Measurements from ENCODE around the gene ATP5F1A.
"Not testable (repeated sequence)": the region's sequence is repeated elsewhere in the genome, so short reads cannot be mapped to it uniquely, and the experiment has no call there.

Gene ATP5F1A

GRCh38 chr18:46048641-46049040, 49.5 kb downstream of the ATP5F1A start:
- no peak for DNase-seq (ENCODE audit: low read depth in 2 of 3, low spot score in 1 of 3)

- DNase-seq (ENCODE audit: low read depth in 2 of 3, low spot score in 1 of 3) = not testable (repeated sequence)
Measured at GRCh38 chr18:46047369-46047768, 50.7 kb downstream of the ATP5F1A start.

GRCh38 chr18:46046688-46047087, 51.4 kb downstream of the ATP5F1A start:
- no peak for DNase-seq (ENCODE audit: low read depth in 2 of 3, low spot score in 1 of 3)

DNA sequence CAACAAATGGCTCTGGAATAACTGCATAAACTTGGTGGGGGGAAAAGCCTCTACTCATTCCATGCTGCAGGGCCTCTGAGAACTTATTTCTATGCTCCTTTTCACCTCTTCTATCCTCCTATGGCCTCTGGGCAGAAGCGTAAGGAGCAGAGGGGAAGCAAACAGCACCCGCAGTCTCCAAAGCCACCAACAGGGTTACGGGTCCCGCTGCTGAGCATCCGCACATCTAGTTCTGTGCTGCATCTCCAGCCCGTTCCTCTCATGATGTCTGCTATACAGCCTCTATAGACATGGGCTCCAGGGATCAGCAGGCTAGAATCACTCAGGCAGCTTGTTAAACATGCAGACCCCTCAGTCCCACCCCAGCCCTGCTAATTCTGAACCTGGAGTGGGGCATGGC, 52.0 kb downstream of the ATP5F1A start:
- no peak for DNase-seq (ENCODE audit: low read depth in 2 of 3, low spot score in 1 of 3)

GRCh38 chr18:46042571-46043123, 55.4 kb downstream of the ATP5F1A start:
- DNase-seq (ENCODE audit: low read depth in 2 of 3, low spot score in 1 of 3) = peak in 1 of 3 donors; percentile 13

- no peak for DNase-seq (ENCODE audit: low read depth in 2 of 3, low spot score in 1 of 3)
Measured at GRCh38 chr18:46040747-46041104, 57.4 kb downstream of the ATP5F1A start.

DNA sequence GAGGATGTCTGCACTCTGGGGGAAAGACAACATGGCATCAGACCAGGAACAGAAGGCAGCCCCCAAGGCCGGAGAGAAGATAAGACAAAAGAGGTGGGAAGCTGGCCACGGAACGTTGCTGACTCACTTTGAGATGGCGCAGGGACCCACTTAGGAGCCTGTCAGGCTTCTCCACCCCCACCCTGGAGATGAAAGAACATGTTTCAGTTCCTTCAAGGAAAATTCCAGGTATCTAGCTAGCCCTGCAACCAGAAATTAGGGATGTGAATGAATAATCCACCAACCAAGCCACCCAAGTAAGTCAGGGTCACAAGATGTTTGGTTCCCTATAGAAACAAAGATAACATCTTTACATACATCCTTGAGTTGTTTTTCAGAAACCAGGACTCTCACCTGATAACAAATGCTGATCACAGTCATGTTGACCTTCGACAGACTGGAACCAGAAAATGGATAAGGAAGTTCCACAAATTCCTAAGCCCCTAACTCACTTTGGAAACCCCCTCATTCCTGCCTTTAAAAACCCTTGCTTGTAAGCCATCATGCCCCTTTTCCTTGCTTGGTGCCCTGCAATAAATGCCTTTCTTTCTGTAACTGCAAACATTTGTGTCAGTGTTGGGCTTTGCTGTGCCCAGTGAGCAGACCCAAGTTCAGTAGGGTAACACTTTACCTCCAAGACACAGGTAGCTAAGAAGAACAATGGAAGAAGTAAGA, 57.9 kb downstream of the ATP5F1A start:
- DNase-seq (ENCODE audit: low read depth in 2 of 3, low spot score in 1 of 3) = no peak

DNA sequence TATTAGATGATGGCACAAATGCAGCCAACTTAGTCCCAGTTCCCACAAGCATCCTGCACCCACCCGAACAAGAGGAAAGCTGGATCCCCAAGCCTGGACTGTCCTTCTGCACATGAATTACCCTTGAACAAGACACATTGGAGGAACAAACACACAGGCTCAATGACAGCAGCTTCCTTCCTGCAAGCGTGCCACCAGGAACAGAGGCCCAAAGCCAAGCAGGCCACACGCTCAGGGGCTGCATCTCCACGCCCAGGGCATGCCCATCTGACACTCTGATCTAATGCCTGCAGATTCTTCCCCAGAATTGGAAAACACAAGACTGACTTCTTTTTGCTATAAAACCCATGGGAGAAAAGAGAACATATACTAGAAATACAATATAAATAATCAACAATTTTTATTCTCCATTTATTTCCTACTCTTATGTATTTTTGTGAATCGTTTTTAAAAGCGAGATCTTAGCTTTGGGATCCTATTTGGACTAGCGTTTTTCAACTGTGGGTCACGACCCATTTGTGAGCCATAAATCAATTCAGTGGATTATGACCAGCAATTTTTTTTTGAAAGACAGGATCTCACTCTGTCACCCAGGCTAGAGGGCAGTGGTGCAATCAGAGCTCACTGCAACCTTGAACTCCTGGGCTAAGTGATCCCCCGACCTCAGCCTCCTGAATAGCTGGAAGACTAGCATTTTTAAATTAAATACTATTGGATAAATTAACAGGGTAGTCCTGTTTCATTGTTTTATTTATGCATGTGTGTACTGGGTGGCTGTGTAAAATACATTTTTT, 60.4 kb downstream of the ATP5F1A start:
- DNase-seq (ENCODE audit: low read depth in 2 of 3, low spot score in 1 of 3) = no peak

- DNase-seq (ENCODE audit: low read depth in 2 of 3, low spot score in 1 of 3) = no peak
Measured at GRCh38 chr18:46035696-46036680, 62.1 kb downstream of the ATP5F1A start.

- no peak for DNase-seq (ENCODE audit: low read depth in 2 of 3, low spot score in 1 of 3)
Measured at GRCh38 chr18:46034230-46034629, 63.9 kb downstream of the ATP5F1A start.

DNA sequence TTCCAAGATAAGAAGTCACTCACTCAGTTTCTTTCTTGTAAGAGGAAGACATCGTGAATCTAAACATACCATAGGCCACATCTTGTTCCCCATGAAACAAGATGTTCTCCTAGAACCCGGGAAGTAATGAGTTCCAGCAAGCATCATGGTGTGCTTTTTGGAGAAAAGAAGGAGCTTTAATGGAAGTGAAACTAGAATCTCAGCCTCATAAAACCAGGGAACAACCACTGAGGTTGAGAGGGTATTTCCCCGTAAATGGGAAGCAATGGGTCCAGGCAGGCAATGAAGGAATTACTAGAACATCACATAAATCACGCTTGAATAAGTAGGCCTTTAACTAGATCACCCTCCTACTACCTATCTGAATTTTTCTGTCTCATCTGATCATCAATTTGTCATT, 66.4 kb downstream of the ATP5F1A start:
- DNase-seq (ENCODE audit: low read depth in 2 of 3, low spot score in 1 of 3) = no peak
